Measurements from ENCODE around the gene SAG. TPM values are rescaled to one million over a fixed set of nuclear protein-coding genes. Genes with fewer than 3 reads are reported as not detected.
A peak's percentile ranks its signal among the peaks of the same experiment; 100 is the strongest.

Gene SAG
- total and polyA plus RNA-seq, 2 experiments from 2014 or later = not detected

DNA sequence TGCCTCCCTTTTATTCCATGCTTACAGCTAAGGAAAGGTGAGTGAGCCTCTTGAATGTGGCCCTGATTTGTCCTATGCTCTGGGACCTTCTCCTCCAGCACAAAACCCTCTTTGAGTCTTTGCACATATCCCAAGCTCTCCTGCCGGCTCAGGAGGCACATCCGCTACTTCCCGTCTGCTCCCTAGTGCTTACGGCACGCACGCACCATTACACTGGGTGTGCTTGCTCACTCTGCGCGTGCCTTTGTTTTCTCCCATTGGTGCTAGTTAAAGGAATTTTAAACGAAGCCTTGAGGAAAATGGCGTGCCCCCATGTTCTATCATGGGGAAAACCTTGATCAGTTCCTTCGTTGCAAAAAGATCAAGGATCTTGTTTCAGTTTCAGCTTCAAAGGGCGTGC is 38.8 kb downstream of the SAG start:
- Mint-ChIP-seq H3K9me3 (no peaks in the 10 kb centered on the region; the same call in 2 of the 3 replicates), H3K27ac (no peak overlapping the region), H3K36me3 (ENCODE audit: low read depth) (no peaks in the 10 kb centered on the region), H3K27me3 (ENCODE audit: insufficient read depth, low read depth, poor library complexity) (peaks cover 15% of the 10 kb centered on the region), H3K4me1 (peaks cover 3% of the 10 kb centered on the region; the same call in 2 of the 3 replicates), H3K4me3 (no peak overlapping the region)
- no peaks in the 10 kb centered on the region for H3K9me2 ChIP-seq (ENCODE audit: insufficient read depth)
- H3K36me3 ChIP-seq (ENCODE audit: insufficient read depth) = no peaks in the 10 kb centered on the region
- no peaks in the 10 kb centered on the region for H3K79me2 ChIP-seq (replicated peaks; ENCODE audit: insufficient read depth)
- no peaks in the 10 kb centered on the region for H4K20me1 ChIP-seq (replicated peaks; ENCODE audit: insufficient read depth)
- H3K4me1 ChIP-seq (ENCODE audit: insufficient read depth) = no peaks in the 10 kb centered on the region
- H3K4me3 ChIP-seq = no peak overlapping the region
- H3K27me3 ChIP-seq (ENCODE audit: insufficient read depth) = no peaks in the 10 kb centered on the region
- H3K4me2 ChIP-seq = no peak overlapping the region
- no peak for TF ChIP-seq ZNF331 (CRISPR knock-in tag; IDR thresholded peaks at IDR 0.05; ENCODE audit: low read depth)
- TF ChIP-seq POLR2AphosphoS5 (IDR thresholded peaks at IDR 0.05; ENCODE audit: low read depth) = no peak
- TF ChIP-seq CREB1 (CRISPR knock-in tag; IDR thresholded peaks at IDR 0.05; ENCODE audit: low read depth) = no peak
- TF ChIP-seq, protein P1, sequence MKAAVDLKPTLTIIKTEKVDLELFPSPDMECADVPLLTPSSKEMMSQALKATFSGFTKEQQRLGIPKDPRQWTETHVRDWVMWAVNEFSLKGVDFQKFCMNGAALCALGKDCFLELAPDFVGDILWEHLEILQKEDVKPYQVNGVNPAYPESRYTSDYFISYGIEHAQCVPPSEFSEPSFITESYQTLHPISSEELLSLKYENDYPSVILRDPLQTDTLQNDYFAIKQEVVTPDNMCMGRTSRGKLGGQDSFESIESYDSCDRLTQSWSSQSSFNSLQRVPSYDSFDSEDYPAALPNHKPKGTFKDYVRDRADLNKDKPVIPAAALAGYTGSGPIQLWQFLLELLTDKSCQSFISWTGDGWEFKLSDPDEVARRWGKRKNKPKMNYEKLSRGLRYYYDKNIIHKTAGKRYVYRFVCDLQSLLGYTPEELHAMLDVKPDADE (IDR thresholded peaks at IDR 0.05) = no peak
- no peak for TF ChIP-seq EZH2 (IDR thresholded peaks at IDR 0.05; ENCODE audit: low read depth, unreplicated experiment)
- TF ChIP-seq, protein P2, sequence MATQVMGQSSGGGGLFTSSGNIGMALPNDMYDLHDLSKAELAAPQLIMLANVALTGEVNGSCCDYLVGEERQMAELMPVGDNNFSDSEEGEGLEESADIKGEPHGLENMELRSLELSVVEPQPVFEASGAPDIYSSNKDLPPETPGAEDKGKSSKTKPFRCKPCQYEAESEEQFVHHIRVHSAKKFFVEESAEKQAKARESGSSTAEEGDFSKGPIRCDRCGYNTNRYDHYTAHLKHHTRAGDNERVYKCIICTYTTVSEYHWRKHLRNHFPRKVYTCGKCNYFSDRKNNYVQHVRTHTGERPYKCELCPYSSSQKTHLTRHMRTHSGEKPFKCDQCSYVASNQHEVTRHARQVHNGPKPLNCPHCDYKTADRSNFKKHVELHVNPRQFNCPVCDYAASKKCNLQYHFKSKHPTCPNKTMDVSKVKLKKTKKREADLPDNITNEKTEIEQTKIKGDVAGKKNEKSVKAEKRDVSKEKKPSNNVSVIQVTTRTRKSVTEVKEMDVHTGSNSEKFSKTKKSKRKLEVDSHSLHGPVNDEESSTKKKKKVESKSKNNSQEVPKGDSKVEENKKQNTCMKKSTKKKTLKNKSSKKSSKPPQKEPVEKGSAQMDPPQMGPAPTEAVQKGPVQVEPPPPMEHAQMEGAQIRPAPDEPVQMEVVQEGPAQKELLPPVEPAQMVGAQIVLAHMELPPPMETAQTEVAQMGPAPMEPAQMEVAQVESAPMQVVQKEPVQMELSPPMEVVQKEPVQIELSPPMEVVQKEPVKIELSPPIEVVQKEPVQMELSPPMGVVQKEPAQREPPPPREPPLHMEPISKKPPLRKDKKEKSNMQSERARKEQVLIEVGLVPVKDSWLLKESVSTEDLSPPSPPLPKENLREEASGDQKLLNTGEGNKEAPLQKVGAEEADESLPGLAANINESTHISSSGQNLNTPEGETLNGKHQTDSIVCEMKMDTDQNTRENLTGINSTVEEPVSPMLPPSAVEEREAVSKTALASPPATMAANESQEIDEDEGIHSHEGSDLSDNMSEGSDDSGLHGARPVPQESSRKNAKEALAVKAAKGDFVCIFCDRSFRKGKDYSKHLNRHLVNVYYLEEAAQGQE (IDR thresholded peaks at IDR 0.05; ENCODE audit: unreplicated experiment) = no peak
- TF ChIP-seq, protein P3, sequence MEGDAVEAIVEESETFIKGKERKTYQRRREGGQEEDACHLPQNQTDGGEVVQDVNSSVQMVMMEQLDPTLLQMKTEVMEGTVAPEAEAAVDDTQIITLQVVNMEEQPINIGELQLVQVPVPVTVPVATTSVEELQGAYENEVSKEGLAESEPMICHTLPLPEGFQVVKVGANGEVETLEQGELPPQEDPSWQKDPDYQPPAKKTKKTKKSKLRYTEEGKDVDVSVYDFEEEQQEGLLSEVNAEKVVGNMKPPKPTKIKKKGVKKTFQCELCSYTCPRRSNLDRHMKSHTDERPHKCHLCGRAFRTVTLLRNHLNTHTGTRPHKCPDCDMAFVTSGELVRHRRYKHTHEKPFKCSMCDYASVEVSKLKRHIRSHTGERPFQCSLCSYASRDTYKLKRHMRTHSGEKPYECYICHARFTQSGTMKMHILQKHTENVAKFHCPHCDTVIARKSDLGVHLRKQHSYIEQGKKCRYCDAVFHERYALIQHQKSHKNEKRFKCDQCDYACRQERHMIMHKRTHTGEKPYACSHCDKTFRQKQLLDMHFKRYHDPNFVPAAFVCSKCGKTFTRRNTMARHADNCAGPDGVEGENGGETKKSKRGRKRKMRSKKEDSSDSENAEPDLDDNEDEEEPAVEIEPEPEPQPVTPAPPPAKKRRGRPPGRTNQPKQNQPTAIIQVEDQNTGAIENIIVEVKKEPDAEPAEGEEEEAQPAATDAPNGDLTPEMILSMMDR (conservative IDR thresholded peaks at IDR 0.05; ENCODE audit: low read depth in 2 of 2) = no peak
- TF ChIP-seq STAT1 (IDR thresholded peaks at IDR 0.05; ENCODE audit: unreplicated experiment) = no peak
- no peaks in the 10 kb centered on the region for H3F3A ChIP-seq (replicated peaks; ENCODE audit: low read depth)
- no peak overlapping the region for H3K27ac ChIP-seq (ENCODE audit: low read depth)
- peak overlapping the region; percentile 95 for H2AFZ ChIP-seq
- DNase-seq (ENCODE audit: low spot score) (no peak), ATAC-seq (no peak)

DNA sequence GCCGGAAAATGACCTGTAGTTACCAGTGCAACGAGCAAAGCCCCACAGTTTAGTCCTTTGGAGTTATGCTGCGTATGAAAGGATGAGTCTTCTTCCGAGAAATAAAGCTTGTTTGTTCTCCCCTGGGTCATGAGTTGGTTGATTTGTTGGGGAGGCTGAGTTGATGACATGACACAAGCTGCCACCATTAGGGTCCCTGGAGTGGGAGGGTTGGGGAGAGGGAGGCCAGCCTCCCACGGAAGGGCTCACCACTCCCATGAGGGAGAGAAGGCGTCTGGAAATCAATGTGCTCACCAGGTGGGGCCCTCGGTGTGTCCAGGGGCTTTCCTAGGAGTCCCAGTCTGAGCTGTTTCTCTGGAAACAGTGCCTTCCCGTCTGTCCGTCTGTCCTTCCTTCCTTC is 39.3 kb downstream of the SAG start:
- Histone ChIP-seq H3K4me2 (no peak overlapping the region), H2AFZ (peak overlapping the region; percentile 95), H3K9me2 (ENCODE audit: insufficient read depth) (no peaks in the 10 kb centered on the region), H3K79me2 (replicated peaks; ENCODE audit: insufficient read depth) (no peaks in the 10 kb centered on the region), H3K4me3 (no peak overlapping the region), H3K36me3 (ENCODE audit: insufficient read depth) (no peaks in the 10 kb centered on the region), H4K20me1 (replicated peaks; ENCODE audit: insufficient read depth) (no peaks in the 10 kb centered on the region), H3K4me1 (ENCODE audit: insufficient read depth) (no peaks in the 10 kb centered on the region), H3K27me3 (ENCODE audit: insufficient read depth) (no peaks in the 10 kb centered on the region), H3K27ac (ENCODE audit: low read depth) (no peak overlapping the region), H3F3A (replicated peaks; ENCODE audit: low read depth) (no peaks in the 10 kb centered on the region)
- Mint-ChIP-seq H3K36me3 (ENCODE audit: low read depth) (no peaks in the 10 kb centered on the region), H3K4me3 (no peak overlapping the region), H3K4me1 (peaks cover 3% of the 10 kb centered on the region; the same call in 2 of the 3 replicates), H3K27ac (no peak overlapping the region), H3K9me3 (no peaks in the 10 kb centered on the region; the same call in 2 of the 3 replicates), H3K27me3 (ENCODE audit: insufficient read depth, low read depth, poor library complexity) (peaks cover 16% of the 10 kb centered on the region)
- DNase-seq (ENCODE audit: low spot score) = no peak
- no peak for ATAC-seq
- TF ChIP-seq, protein P2 (IDR thresholded peaks at IDR 0.05; ENCODE audit: unreplicated experiment) = no peak
- TF ChIP-seq JUNB (IDR thresholded peaks at IDR 0.05; ENCODE audit: unreplicated experiment) = no peak
- TF ChIP-seq, protein P3 (conservative IDR thresholded peaks at IDR 0.05; ENCODE audit: low read depth in 2 of 2) = no peak
- no peak for TF ChIP-seq POLR2AphosphoS5 (IDR thresholded peaks at IDR 0.05; ENCODE audit: low read depth)
- TF ChIP-seq, protein P1 (IDR thresholded peaks at IDR 0.05) = no peak
- no peak for TF ChIP-seq ZNF331 (CRISPR knock-in tag; IDR thresholded peaks at IDR 0.05; ENCODE audit: low read depth)
